Endometrium (tissue), 2 donors: Measurements from ENCODE around the gene VWA1.
"Not testable (repeated sequence)": the region's sequence is repeated elsewhere in the genome, so short reads cannot be mapped to it uniquely, and the experiment has no call there.

Experiments
- FAIRE-seq: peaks from 2 replicates; lab custom pipeline; 2012; peaks lifted over from hg19 to GRCh38; lab: Jason Lieb, UNC
- donor health status: control.
- donor health status: control.

The VWA1 gene

DNA sequence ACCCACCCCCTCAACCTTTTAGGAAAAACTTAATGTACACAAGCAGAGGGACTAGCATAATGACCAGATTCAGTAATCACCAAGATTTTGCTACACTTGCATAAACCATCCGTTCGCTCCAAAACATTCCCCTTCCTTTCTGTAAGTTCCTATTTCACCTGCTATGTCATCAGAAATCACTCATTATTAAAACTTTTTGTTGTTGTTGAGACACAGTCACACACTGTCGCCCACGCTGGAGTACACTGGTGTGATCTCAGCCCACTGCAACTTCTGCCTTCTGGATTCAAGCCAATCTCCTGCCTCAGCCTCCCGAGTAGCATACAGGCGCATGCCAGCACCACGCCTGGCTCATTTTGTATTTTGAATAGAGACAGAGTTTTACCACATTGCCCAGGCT, 31.8 kb upstream of the VWA1 start:
- FAIRE-seq = no peak

- FAIRE-seq = no peak
Measured at GRCh38 chr1:1406101-1406820, 29.2 kb upstream of the VWA1 start.

- no peak for FAIRE-seq
Measured at GRCh38 chr1:1406821-1407635, 28.5 kb upstream of the VWA1 start, which contains the start of gene MRPL20. TSS of gene MRPL20 (minus strand) at chr1:1407293. CDS start at chr1:1407217, 76 bp downstream.

DNA sequence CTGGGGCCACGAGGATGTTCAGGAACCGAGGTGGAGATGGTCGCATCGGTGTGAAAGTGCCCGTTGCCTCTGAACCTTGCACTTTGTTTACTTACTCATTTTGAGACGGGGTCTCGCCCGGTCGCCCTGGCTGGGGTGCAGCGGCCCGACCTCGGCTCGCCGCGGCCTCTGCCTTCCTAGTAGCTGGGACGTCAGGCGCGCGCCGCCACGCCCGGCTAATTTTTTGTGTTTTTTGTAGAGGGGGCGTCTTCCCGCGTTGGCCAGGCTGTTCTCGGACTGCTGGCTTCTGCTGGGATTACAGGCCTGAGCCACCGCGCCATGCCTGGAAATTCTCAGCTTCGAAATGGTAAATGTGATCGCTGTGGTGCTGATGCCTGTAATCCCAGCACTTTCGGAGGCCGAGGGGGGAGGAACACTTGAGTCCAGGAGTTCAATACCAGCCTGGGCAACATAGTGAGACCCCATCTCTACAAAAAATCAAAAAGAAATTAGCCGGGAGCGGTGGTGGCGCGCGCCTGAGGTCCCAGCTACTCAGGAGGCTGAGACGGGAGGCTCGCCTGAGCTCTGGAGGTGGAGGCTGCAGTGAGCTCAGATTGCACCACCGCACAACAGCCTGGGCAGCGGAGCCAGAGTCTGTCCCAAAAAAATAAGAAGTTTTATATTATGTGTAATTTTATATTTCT, 27.7 kb upstream of the VWA1 start:
- no peak for FAIRE-seq

DNA sequence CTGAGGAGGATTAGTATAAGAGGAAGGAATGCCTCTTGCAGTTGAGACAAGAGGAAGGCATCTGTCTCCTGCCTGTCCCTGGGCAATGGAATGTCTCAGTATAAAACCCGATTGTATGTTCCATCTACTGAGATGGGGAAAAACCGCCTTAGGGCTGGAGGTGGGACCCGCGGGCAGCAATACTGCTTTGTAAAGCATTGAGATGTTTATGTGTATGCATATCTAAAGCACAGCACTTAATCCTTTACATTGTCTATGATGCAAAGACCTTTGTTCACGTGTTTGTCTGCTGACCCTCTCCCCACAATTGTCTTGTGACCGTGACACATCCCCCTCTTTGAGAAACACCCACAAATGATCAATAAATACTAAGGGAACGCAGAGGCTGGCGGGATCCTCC, 25.3 kb upstream of the VWA1 start:
- not testable (repeated sequence) for FAIRE-seq

- FAIRE-seq = no peak
Measured at GRCh38 chr1:1411626-1412025, 23.9 kb upstream of the VWA1 start.

GRCh38 chr1:1412311-1412902, 23.1 kb upstream of the VWA1 start:
- not testable (repeated sequence) for FAIRE-seq

DNA sequence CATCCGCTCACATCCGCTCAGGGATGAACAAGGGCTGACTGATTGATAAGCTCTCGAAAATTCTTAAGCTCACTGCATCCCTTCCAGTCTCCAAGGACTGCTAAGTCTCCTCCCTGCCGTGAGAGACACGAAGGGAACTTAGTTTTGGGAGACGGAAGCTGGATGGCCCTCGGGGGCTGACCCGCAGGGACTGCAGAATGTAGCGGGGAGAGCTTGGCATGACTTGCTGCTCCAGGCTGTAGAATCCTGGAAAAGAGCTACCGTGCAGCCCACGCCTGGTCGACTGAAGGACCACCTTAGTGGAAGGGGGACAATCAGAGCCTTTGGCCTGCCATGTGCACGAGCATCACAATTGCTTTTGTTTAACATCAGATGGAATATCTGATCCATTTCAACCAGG, 19.7 kb upstream of the VWA1 start:
- no peak for FAIRE-seq

GRCh38 chr1:1417396-1417795, 18.1 kb upstream of the VWA1 start:
- not testable (repeated sequence) for FAIRE-seq

DNA sequence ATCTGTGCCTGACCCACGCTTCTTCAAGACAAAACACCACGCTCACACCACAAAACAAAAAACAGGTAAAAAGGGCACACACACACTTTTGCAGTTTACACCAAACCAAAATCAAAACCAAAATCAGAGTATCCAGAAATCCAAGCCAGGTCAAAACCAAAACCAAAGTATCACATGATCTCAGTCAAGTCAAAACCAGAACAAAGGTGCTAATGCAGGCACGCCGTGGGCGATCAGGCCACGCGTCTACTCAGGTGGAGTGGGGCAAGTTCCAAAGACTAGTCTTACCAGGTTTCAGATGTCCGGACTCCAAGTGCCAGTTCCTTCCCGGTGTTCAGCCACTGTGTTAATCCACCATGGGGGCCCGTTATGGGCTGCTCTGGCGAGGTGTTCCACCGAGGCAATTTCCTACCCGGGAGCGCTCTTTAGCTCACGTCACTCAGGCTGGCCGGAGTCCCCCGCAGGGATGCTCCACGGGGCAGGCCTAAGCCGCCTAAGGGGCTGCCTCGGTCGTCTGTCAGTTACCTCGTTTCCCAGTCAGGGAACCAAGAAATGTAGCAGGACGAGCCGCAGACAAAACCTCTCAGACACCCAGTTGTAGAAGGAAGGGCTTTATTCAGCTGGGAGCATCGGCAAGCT, 17.5 kb upstream of the VWA1 start:
- FAIRE-seq = not testable (repeated sequence)

DNA sequence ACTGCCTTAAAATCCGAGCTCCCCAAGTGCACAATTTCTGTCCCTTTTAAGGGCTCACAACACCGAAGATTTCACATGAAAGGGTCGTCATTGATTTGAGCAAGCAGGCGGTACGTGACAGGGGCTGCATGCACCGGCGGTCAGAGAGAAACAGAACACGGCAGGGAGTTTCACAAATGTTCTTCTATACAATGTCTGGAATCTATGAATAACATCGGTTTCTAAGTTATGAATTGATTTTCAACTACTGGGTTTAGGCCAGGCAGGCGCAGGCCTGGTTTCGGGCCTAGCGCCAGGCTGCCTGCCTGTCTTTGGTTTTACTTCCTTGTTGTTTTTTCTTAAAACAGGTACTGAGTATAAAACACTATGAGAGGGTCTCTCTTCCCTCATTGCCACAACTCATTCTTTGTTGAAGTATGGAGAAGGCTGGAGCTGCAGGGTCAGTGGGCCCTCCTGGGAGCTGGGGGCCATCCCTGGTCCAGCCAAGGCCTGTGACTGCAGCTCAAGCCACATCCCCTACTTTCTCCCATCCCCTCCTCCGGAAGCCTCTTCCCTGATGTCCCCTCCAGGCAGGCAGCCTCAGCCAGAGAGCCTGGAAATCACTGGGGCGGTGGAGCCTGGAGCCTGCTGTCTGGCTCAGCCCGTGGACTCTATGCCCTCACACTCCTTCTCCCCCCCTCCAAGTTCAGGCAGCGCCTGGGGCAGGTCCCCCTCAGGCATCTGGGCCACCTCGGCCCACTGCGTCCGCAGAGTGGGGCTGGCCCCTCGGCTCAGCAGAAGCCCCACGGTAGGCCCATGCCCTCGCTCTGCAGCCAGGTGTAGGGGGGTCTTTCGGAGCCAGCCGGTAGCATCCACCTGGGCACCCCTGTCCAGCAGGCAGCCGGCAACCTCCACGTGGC, 16.8 kb upstream of the VWA1 start:
- FAIRE-seq = no peak

DNA sequence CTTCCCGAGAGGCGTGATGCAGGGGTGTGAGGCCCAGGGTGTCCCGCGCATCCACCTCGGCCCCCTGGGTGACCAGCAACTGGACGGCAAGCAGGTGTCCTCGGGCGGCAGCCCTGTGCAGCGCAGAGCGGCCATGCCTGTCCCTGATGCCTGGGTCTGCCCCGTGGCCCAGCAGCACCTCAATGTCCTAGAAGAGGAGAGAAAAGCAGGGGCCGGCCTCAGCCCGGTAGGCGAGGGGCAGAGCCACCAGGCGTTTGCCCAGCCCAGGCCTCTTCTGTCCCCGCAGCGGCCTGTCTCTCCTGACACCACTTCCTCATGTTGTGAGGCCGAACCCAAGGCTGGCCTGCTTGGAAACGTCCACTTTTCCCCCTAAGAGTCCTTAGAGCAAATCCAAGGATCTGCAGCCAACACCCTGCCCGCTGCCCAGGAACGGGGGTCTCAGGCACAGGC, 16.1 kb upstream of the VWA1 start:
- no peak for FAIRE-seq

DNA sequence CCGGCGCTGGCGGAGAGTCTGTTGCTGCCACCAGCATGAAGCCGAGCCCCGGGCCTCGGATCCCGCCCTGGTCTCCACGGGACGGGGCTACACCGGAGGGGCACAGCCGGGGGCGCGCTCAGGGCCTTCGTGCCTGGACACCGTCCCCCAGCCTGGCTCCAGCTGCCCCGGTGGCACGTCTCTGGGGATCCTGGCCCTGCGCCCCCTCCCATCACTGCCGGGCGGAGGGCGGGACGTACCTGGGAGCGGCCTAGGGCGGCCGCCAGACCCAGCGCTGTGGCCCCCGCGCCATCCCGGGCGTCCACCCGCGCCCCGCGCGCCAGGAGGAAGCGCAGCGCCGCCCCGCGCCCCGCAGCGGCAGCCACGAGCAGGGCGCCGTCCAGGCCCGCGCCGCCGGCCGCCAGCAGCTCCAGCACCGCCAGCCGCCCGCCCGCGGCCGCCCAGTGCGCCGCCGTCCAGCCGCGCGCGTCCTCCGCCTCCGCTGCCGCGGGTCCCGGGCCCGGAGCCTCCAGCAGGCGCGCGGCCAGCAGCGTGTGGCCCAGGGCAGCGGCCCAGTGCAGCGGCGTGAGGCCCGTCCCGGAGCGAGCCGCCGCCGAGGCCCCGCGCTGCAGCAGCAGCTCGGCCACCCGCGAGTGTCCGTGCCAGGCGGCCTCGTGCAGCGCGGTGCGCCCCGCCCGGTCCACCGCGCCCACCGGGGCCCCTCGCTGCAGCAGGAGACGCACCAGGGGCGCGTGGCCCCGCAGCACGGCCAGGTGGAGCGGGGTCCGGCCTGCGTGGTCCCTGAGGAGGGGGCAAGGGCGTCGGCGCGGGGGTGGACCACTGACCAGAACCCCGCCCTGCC, 15.5 kb upstream of the VWA1 start:
- FAIRE-seq = no peak

DNA sequence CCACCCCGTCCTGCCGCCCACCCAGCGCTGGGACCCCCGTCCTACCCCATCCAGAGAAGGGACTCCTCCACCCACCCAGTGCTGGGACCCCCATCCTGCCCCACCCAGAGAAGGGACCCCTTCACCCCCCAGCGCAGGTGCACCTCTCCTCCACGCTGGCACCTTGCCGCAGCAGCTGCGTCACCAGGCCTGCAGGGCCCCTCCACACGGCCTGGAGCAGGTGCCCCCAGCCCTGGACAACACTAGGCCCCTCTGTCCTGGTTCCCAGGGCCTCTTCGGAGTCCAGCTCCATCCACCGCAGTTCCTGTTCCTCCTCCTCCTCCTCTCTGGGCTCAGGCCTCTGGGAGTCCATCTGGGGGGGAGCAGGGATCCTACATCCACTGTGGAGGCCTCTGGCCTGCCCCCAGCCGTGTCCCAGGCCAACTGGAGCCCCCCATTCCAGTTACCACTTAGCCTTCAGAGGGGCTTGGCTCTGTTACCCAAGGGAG, 14.8 kb upstream of the VWA1 start:
- no peak for FAIRE-seq

DNA sequence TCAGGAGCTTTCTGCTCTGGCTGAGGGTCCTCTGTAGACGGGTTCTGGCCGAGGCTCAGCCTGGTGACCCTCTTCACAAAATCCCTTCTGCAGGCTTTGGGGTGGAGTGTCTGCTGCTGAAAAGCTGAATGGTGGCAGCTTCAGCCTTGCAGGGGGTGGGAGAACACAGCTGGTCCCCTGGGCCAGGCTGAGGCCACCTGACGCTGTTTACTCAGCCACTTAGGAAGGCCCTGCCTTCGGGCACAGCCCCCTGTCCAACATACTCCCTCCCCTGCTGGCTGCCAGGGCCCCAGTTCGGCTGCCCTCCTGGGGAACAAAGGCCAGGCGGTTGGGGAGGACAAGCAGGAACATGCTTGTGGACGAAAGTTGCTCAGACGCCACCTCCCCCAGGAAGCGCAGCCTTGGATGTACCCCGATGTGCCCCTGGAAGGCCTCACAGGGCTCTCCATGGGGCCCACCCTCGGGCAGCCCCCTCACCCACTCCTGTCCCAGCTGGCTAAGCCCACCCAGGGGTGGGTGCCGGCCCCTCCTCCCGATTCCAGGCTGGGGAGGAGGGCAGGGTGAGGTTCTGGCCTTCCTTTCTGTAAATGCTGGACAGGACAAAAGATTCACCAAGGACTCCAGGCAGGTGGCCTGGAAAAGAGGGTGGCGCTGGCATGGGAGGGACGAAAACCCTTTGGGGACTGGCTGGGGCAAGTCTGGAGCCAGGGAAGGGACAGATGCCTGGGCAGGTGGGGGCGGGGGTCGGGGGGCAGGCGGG, 14.2 kb upstream of the VWA1 start, which contains the start of gene ANKRD65:
ANKRD65 (minus strand) TSS at position 130 of the 760 bp plus-strand sequence. CDS start 271 bp downstream, outside the sequence.
- FAIRE-seq = no peak

GRCh38 chr1:1421907-1422464, 13.5 kb upstream of the VWA1 start:
- FAIRE-seq = no peak

DNA sequence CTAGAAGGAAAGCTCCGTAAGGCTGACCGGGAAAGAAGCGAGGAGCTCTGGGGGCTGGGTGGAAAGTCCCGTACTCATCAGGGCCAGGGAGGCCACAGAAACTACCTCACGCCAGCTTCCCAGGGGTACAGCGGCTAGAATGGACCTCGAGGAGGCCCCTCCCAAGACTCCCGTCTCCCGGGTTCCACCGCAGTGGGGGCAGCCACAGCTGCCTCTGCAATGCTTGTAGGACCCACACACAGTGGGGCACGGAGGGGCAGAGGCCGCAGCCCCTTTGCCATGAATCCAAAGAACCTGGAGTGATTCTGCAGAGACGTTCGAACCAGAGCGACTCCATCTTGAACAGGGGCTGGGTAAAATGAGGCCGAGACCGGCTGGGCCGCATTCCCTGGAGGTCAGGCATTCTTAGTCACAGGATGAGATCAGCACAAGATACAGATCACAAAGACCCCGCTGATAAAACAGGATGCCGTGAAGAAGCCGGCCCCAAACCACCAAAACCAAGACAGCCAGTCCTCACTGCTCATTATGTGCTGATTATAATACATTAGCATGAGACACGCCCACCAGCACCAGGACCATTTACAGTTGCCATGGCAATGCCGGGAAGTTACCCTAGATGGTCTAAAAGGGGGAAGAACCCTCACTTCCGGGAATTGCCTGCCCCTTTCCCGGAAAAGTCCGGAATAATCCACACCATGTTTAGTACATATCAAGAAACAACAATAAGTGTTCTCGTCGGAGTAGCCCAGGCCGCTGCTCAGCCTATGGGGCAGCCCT, 12.8 kb upstream of the VWA1 start:
- FAIRE-seq = no peak

- FAIRE-seq = no peak
Measured at GRCh38 chr1:1423245-1423597, 12.3 kb upstream of the VWA1 start.
